Nucleus accumbens (tissue), 56 donors: Measurements from ENCODE around the gene GUCY1B1.
A peak's percentile ranks its signal among the peaks of the same experiment; 100 is the strongest.

Experiments
- DNase-seq, 56 donors: peaks; one replicate each; lab custom pipeline; 2025; lab: John Stamatoyannopoulos, UW

GUCY1B1 gene

DNA sequence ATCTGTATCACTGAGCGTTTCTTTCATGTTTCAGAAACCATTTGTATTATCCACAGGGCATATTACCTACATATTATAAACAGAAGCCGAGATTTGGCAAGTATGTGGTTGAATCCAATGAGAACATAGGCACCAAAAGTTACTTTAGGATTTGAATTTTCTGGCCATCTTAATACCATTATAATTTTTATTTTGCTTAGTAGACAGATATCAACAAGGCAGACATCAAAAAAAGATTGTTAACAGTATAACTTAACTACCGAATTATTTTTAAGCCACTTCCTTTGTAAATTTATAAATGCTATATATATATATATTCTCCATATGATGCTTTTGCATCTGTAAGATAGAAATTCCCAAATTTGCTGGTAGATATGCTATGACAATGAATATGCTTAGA lies 2.2 kb downstream of the GUCY1B1 start:
- no peak for DNase-seq

DNA sequence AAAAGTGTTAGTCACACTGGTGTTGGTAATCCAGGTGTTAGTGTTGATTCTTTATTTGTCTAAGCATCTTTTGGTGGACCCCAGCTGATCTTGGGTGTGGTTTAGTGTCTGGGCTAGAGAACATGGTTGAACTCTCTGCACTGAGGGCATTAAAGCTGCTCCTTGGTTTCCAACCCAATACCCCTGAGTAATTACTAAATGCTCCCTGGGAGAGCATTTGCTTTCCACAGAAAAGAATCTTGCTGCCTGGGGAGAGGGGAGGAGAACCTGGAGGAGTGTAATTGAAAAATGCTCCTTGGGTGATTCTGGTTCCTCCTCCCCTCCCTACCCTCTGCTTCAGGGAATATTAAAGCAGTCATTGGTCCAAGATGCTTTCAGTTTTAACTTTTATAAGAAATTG lies 3.1 kb downstream of the GUCY1B1 start:
- no peak for DNase-seq

DNA sequence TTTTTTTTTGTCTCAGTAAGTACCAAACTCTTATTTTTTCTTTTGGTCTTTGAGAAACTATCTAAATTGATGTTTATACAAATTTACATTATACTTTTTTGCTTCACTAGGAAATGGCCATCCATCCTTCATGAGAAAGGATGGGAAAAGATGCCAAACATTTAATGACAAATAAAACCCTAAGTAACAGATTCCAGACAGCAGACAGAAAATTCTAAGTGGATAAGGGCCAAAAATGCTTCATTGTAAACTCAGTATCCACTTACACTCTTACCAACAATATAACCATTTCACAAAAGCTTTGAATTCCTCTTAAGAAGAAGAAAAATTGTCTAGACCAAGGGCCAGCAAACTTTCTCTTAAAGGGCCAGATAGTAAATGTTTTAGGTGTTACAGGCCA lies 3.5 kb downstream of the GUCY1B1 start:
- no peak for DNase-seq

DNA sequence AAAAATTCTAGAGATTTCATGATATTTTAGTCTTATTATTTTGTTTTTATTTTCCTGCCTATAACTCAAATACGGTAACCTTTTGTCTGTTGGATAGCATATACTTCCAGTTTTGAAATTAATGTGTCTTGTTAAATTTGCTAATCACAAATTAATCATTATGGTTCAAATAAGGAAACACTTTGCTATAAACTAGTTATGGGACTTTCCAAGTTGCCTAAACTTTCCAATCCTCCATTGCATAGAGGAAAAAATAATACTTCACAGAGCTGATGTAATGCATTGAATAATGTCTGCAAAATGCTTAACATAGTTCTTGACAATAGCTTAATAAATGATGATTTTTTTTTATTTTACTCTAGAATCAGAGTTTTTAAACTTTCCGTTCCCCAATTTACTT lies 4.7 kb downstream of the GUCY1B1 start:
- no peak for DNase-seq

DNA sequence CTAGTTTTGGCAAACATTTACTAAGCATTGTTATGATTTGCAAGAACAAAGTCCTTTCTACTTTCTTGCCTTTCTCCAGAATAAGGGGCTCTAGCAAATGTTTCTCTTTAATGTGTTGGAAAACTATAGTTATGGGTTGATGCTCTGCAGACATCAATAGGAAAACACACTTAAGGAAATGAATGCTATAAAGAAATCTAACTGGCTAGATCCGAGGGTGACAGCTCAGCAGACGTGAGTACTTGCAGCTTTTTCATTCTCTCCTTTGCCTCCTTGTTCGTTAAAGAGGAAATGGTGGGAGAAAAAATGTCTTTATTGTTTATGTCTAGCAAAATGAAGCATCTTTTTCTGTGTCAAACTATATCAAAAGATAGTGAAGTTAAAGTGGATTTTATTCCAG lies 6.3 kb downstream of the GUCY1B1 start:
- no peak for DNase-seq

DNA sequence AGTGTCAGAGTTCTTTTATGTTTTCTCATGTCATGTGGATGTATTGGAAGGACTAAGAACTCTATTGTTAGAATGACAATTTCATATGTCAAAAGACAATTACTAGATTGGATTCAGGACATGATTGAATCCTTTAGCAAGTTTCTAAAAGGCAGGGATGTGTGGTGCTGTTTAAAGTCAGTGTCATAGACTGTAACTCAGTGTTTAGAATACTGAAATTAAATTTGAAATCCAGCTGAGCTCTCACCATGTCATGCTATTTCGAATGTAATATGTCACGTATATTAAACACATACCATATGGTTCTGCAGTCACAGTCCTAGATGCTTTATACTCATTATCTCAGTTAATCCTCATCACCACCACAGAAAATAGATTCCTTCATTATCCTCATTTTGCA lies 7.8 kb downstream of the GUCY1B1 start:
- no peak for DNase-seq

DNA sequence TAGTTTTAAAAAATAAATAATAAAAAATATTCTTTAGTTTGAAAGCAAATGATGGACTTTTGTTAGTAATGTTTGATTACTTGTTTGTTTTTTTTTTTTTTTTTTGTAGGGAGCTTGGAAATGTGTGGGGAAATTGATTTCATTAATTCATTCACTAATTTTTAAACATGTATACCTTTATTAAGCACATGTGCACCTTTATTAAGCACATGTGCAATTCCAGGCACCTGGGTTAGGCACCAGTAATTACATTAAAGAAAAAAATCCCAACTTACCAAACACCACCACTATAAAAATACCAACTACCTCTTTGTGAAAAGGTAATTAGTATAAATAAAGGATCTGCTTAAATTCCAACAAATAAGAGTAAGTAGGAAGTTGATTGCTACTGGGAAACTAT lies 9.5 kb downstream of the GUCY1B1 start:
- no peak for DNase-seq

DNA sequence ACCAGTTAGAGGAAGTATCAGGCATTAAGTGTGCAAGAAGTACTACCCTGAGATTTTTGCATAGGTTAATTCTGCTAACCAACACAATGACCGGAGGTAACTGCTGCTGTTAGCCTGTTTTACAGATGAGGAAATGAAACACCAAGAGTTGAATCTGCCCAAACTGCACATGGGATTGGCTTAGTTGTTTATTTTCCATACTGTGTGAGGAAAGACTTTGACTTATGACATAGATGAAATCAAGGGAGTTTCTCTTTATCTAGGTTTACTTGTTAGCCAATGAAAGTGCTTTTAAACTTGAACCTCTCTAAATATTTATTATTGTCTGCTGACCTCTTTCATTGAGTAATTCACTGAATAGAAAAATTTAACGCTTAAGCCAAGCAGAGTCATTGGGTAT lies 10.3 kb downstream of the GUCY1B1 start:
- DNase-seq, result no peak

DNA sequence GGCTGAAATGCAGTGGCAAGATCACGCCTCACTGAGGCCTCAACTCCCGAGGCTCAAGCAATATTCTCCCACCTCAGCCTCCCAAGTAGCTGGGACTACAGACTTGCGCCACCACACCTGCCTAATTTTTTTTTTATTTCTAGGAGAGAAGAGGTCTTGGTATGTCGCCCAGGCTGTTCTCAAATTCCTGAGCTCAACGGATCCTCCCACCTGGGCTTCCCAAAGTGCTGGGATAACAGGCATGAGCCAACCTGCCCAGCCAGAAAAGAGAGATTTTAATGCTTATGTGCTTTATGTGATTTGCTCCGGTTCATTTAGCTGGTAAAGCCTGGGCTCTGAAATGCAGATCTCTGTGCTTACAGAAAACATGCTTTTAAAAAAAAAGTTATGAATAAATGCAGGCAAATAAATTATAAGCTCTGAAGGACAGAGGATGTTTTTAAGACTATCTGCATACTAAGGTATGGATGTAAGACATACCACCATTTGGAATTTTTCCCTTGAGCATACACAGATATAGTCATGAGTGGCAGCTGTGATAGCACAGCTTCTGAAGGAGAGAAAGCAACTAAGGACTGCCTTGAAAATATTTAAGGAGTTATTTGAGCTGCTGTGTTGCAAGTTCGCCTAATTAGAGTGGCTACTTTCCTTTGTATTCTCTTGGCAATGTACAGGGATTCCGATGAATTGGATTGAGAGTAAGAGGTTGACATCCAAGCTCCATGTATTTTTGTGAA lies 13.8 kb downstream of the GUCY1B1 start:
- DNase-seq, result no peak

DNA sequence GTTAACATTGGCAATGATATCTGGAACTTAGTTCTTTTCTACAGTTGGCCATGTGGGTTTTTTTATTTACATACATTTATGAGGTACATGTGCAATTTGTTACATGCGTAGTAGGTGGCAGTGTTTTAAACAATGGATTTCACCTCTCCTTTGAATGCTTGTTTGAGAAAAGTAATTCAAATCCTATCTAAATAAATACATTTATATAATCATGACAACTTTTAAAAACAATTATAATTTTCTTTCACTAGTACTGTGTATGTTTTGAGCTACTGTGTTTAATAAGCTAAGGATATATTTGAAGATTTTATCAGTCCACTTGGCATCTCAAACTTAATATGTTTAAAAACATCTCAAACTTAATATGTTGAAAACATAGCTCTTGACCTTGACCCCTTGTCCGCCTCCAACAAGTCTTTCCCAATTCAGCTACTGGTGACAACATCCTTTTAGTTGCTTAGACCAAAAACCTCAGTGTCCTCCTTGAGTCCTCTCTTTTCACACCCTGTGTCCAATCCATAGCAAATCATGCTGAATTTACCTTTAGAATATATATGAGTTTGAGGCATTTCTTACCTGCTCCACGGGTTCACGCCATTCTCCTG lies 14.5 kb downstream of the GUCY1B1 start:
- no peak for DNase-seq

DNA sequence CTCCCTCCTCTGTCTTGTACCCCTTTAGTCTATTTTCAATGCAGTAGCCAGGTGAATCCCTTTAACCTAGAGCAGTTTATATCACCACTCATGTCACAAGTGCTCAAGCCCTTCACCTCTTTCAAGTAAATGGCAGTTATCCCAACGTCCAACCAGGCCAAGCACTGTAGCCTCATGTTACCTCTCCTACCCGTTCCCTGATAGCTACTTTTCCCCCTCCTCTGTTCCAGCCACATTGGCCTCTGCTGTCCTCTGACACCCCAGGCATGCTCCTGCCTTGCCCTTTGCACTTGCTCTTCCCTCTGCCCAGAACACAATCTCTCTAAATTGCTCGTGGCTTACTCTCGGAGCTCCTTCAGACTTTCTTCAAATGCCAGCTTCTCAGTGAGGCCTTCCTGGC lies 15.2 kb downstream of the GUCY1B1 start:
- no peak for DNase-seq

DNA sequence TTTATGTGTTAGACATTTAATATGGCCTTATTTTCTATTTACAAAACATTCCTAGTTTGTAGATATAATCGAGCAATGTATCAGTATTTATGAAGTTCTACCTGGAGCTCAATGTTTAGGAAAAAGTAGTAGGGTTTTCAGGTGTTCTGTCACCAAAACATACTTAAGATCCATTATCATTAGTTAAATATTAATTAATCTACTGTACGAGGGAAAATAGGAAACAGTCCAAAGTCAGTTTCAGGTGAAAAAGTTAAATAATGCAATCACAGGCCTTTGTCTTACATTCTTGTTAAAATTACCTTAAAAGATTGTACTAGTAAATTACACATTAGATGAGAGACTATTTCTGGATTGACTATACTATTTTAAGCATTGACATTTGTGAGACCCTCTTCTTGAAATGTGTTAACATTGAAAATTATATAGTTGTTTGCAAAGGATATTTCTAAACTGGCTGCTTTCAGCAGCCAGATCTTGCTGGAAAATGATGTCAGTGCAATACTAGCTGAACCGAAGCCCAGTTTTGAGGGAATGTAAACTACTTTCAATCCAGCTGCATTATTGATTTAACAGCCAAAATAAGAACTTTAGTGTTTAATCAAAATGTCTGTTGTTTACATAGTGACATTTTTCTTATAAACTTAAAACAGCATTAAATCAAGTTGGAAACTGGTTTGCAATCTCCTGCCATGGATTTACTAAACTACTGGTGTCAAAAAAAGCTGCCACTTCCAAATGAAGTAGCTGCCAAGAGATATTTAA lies 19.3 kb downstream of the GUCY1B1 start:
- DNase-seq, result no peak

DNA sequence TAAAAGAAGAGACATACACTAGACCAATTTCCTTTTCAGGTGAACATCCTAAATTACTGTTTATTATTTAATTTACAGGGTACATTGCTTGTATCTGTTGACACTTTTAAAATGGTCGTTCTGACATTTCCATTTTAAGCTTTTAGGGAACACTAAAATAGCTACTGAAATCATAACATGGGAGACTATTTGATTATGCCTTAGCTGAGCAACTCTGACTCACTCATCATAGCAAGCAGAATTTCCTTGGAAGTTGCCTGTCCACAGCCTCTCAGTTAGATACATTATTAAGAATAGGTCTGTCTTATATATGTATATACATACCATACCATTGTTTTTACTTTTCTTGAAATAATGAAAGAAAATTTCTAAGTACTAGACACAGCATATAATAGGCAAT lies 22.0 kb downstream of the GUCY1B1 start:
- DNase-seq, result no peak

DNA sequence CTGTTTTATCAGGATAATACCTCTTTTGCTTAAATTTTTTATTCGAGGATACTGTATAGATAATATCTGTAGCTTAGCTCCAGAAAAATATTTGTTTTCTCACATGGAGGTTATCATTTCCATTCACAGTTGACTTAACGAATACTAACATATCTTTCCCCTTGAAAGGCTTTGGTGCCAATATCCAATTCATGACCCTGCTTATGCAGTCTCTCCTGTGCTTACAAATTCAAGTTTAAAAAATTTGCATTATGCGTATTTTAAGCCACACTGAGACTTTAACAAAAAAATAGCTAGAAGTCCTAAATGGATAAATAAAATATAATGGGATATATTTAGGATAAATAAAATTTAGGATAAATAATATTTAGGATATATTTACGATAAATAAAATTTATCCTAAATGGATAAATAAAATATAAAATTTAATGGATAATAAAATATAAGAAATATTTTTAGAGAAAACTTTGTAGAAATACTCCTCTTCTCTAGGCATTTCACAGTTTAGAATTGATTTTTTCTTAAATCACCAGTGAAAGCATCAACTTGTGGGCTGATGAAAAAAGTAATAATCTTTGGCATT lies 22.5 kb downstream of the GUCY1B1 start:
- DNase-seq, result no peak

DNA sequence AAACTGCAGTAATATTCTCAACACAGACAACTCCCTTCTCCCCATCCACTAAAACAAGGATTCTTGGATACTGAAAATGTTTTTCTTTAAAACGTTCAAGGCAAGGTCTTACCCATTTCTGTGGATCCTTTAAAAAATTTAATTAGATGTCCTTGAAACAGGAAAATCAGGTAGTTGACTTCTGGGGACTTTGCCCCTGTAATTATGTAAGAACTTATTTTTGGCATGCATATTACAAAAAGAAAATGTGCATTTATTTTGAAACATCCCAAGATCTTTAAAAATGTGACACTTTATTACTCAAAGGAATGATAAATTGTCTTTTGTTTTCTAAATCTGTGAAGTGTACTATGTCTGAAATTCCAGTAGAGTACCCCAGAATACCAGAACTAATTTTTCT lies 25.8 kb downstream of the GUCY1B1 start:
- no peak for DNase-seq

DNA sequence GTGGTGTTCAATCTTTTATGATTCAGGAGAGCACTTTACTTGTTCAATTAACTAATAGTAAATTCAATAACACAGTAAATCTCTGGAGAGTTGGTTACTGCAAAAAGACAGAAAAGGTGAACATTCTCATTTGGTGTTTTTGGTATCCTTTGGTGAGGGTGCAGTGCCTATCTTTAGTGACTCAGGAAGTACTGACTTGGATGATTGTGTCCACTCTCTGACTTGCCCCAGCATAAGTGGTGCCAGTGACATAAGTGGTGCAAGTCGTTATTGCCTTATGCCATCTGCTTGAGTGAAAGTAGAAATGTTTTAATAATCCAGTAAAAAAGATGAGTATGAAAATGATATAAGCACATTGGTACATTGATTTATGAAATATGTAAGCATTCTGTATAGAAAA lies 27.0 kb downstream of the GUCY1B1 start:
- no peak for DNase-seq

DNA sequence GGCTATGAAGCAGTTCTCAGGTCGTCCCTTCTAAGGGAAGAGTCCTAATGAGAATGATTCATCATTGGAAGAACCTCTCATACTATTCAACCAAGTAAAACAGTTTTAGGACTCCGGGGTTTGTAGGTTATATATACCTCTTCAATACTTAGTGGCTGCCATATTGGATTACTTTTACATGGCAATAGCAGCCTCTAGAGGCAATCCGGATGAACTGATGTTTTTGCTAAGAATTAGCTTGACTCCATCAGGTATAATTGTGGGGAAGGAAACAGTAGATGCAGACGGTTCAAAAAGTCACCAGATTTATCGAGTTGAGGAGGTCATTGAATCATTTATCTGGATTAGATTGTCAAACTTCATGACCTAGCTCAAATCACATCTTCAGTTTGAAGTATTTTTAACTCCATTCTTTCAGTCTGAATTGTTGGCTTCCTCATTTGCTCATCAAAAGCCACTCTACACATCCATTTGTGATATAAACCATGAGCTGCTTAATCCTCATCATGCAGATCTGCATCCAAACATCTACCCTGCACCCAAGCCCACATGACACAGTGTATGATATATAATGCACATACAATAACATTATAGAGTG lies 28.4 kb downstream of the GUCY1B1 start:
- peak in 1 of 56 donors; percentile 9 for DNase-seq

DNA sequence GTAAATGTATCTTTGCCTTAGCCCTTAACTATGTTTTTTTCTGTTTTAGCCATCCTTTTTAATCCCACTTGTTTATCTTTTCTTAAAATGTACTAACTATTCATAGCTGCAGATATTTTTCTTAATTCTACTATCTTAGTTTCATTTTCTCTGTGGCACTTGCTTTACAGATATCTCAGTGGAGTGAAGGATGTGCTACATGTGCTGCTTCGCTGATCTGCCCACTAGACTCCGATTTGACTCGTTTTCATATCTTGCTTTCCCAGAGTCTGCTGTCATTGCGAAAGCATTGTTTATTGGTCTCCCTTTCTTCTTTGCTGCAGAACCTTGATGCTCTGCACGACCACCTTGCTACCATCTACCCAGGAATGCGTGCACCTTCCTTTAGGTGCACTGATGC lies 30.6 kb downstream of the GUCY1B1 start:
- DNase-seq, result no peak

DNA sequence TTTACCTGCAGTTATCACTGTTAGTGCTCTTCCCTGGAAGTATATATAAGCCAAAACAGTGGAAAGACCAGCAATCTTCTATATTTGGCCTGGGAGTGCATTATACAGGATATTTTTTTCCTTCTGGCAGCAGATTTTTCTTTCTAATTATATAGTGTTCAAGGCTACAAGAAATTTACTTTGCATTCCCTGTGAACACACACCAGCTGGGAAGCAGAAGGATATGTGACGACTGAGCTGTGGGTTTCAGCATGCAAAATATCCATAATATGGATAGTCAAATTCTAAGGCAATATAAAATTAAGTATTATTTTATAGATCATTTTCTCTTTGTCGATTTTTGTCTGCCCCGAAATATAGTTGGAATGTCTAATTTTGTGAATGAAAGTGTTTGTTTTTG lies 31.2 kb downstream of the GUCY1B1 start:
- no peak for DNase-seq

DNA sequence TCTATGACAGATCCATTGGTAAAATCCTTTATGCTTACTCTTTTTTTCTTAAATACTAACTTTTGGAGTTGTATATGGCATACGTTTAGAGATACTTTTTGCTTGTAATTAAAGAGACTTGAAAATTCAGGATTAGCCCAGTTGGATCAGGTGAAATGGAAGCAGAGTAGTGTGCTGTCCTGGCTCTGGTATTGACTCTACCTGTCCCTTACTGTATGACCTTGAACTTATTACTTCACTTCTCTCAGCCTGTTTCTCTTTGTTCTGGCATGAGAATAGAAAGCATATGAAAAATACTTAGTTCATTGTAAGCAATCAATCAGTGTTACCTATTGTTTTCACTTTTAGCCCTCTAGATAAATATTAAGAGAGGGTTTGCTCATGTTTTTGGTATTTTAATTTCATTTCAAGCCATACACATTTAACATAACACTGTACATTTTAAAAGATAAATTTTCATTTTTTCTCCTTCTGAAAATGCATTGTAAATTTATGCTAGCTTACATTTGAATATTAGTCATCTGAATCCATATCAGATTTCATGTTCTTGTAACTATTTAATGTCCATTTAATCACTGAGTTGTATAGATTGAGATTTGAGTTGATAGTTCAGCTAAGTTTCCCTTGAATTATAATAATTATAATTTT lies 35.9 kb downstream of the GUCY1B1 start:
- DNase-seq, result no peak

DNA sequence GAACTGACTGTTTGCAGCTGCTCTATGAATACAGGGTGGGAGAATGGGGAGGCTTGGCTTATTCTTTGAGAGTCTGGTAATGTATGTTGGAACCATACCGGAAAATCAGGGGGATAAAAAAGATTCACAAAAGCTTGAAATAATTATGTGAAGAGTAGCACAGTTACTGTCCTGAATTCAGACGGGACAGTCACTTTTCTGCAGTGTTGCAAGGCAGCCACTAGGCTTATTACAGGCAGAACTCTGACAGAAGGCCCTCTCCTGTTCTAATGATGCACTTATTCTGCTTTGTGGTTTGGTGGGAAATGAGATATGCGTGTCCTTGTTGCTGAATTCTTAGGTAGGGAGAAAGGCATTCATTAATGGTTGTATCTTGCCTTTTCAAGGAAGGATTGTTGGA lies 37.2 kb downstream of the GUCY1B1 start:
- DNase-seq, result no peak
